KMS-11 (cell line): ENCODE results near the gene OR52E6.

Source experiments
- H2AFZ ChIP-seq: fragments of 200-600 bp; sonication (generic); 2 replicates; pipeline ENCODE4 v1.6.1; 2016; ENCODE audit warnings: antibody characterized with exemption, mixed run types, low read depth
- H3K27ac ChIP-seq: fragments of 200-600 bp; sonication (generic); 2 replicates; pipeline ENCODE4 v1.6.1; 2016; ENCODE audit warnings: mild to moderate bottlenecking, mixed run types
- H3K27me3 ChIP-seq: fragments of 200-600 bp; sonication (generic); 2 replicates; pipeline ENCODE4 v1.6.1; 2017; ENCODE audit warnings: mild to moderate bottlenecking, low read depth, mixed run types, moderate library complexity; ENCODE audit not compliant: insufficient read depth
- H3K36me3 ChIP-seq: fragments of 200-600 bp; sonication (generic); 2 replicates; pipeline ENCODE4 v1.6.1; 2017; ENCODE audit warnings: mild to moderate bottlenecking, mixed run types; ENCODE audit not compliant: insufficient read depth
- H3K4me1 ChIP-seq: fragments of 200-600 bp; sonication (generic); 2 replicates; pipeline ENCODE4 v1.6.1; 2016; ENCODE audit warnings: mild to moderate bottlenecking, low read depth, mixed run types; ENCODE audit not compliant: poor library complexity, severe bottlenecking
- H3K4me2 ChIP-seq: fragments of 200-600 bp; sonication (generic); 2 replicates; pipeline ENCODE4 v1.7.0; 2016; ENCODE audit warnings: mild to moderate bottlenecking, mixed run types
- H3K4me3 ChIP-seq: fragments of 200-600 bp; sonication (generic); IDR thresholded peaks from 2 replicates; pipeline ENCODE4 v1.6.1; 2017; ENCODE audit warnings: low read depth, low read length, mixed read lengths; ENCODE audit not compliant: insufficient read depth
- H3K79me2 ChIP-seq: fragments of 200-600 bp; sonication (generic); 2 replicates; pipeline ENCODE4 v1.6.1; 2016; ENCODE audit warnings: low read depth, mixed run types; ENCODE audit not compliant: insufficient read depth
- H3K9ac ChIP-seq: fragments of 200-600 bp; sonication (generic); 2 replicates; pipeline ENCODE4 v1.6.1; 2016; ENCODE audit warnings: mild to moderate bottlenecking, mixed run types
- H4K20me1 ChIP-seq: fragments of 200-600 bp; sonication (generic); 2 replicates; pipeline ENCODE4 v1.6.1; 2016; ENCODE audit warnings: mild to moderate bottlenecking, mixed run types; ENCODE audit not compliant: insufficient read depth
- CTCF ChIP-seq: fragments of 200-600 bp; sonication (generic); conservative IDR thresholded peaks from 2 replicates; pipeline ENCODE4 v1.6.1; 2017; ENCODE audit warnings: low read depth, mild to moderate bottlenecking, antibody characterized with exemption, low read length, moderate library complexity, mixed read lengths

The OR52E6 gene

GRCh38 chr11:5881756-5882155 is 40.1 kb upstream of the OR52E6 start:
- H2AFZ ChIP-seq: no peak overlapping the region
- no peak overlapping the region for H3K27ac ChIP-seq
- no peaks in the 10 kb centered on the region for H3K36me3 ChIP-seq
- TF ChIP-seq CTCF: no peak
- H4K20me1 ChIP-seq: no peaks in the 10 kb centered on the region
- H3K9ac ChIP-seq: no peak overlapping the region
- no peaks in the 10 kb centered on the region for H3K27me3 ChIP-seq
- H3K4me1 ChIP-seq: no peaks in the 10 kb centered on the region
- no peak overlapping the region for H3K4me2 ChIP-seq
- H3K4me3 ChIP-seq: no peak overlapping the region
- no peaks in the 10 kb centered on the region for H3K79me2 ChIP-seq

- H3K36me3 ChIP-seq: no peaks in the 10 kb centered on the region
- no peaks in the 10 kb centered on the region for H4K20me1 ChIP-seq
- no peaks in the 10 kb centered on the region for H3K27me3 ChIP-seq
- TF ChIP-seq CTCF: no peak
- H3K9ac ChIP-seq: no peak within 1 kb of the TSS
- no peak within 1 kb of the TSS for H3K27ac ChIP-seq
- no peak within 1 kb of the TSS for H2AFZ ChIP-seq
- H3K4me2 ChIP-seq: no peak within 1 kb of the TSS
- H3K4me1 ChIP-seq: no peaks in the 10 kb centered on the region
- no peaks in the 10 kb centered on the region for H3K79me2 ChIP-seq
- no peak within 1 kb of the TSS for H3K4me3 ChIP-seq
Observed at GRCh38 chr11:5880329-5880728, 38.6 kb upstream of the OR52E6 start, which contains the start of gene OR52E4. OR52E4 (plus strand) TSS chr11:5880629; CDS start chr11:5884293, 3,664 bp downstream.

GRCh38 chr11:5878564-5878963 is 36.9 kb upstream of the OR52E6 start:
- no peak overlapping the region for H3K4me2 ChIP-seq
- no peak for TF ChIP-seq CTCF
- no peak overlapping the region for H3K27ac ChIP-seq
- no peak overlapping the region for H3K9ac ChIP-seq
- H3K36me3 ChIP-seq: no peaks in the 10 kb centered on the region
- H3K4me3 ChIP-seq: no peak overlapping the region
- no peak overlapping the region for H2AFZ ChIP-seq
- no peaks in the 10 kb centered on the region for H4K20me1 ChIP-seq
- no peaks in the 10 kb centered on the region for H3K27me3 ChIP-seq
- no peaks in the 10 kb centered on the region for H3K4me1 ChIP-seq
- H3K79me2 ChIP-seq: no peaks in the 10 kb centered on the region

- Histone ChIP-seq H4K20me1 (no peaks in the 10 kb centered on the region), H3K4me1 (no peaks in the 10 kb centered on the region), H3K36me3 (no peaks in the 10 kb centered on the region), H3K4me2 (no peak overlapping the region), H3K27ac (no peak overlapping the region), H3K4me3 (no peak overlapping the region), H3K9ac (no peak overlapping the region), H2AFZ (no peak overlapping the region), H3K27me3 (no peaks in the 10 kb centered on the region), H3K79me2 (no peaks in the 10 kb centered on the region)
- no peak for TF ChIP-seq CTCF
Observed at GRCh38 chr11:5865826-5866225, 24.1 kb upstream of the OR52E6 start.
